CD14-positive monocyte (primary cell): ENCODE measurements around the gene GLCCI1. TPM values are rescaled to one million over a fixed set of nuclear protein-coding genes. Genes with fewer than 3 reads are reported as not detected.

Source experiments
- DNase-seq, 3 donors: peaks; one replicate each; pipeline ENCODE4 v3.0.0-alpha.2; 2011 to 2022
- H2AFZ ChIP-seq: 2 replicates; pipeline ENCODE4 v1.6.0; 2012; ENCODE audit warnings: mild to moderate bottlenecking, low read depth, low read length, inconsistent platforms; ENCODE audit not compliant: insufficient read depth, poor library complexity, severe bottlenecking
- H3K27ac ChIP-seq, 2 donors: 1 replicate in 1 of 2; 2 replicates in 1 of 2; pipeline ENCODE4 v1.5.1; 2012 to 2013; ENCODE audit warnings: low read length in 2 of 2, control low read depth in 1 of 2, inconsistent platforms in 1 of 2, low read depth in 1 of 2, mild to moderate bottlenecking in 1 of 2
- H3K27me3 ChIP-seq, 2 donors: one replicate each; pipeline versions ENCODE4 v1.6.0 to v1.6.1; 2011 to 2013; ENCODE audit warnings: low read length in 2 of 2; ENCODE audit not compliant: control insufficient read depth in 2 of 2, insufficient read depth in 2 of 2
- H3K36me3 ChIP-seq, 2 donors: replicated peaks in 1 of 2; 1 replicate in 1 of 2; 2 replicates in 1 of 2; pipeline versions ENCODE4 v1.5.1 to v1.6.1; 2012 to 2013; ENCODE audit warnings: low read length in 2 of 2, control low read depth in 1 of 2, inconsistent platforms in 1 of 2, mild to moderate bottlenecking in 1 of 2; ENCODE audit not compliant: insufficient read depth in 2 of 2, control insufficient read depth in 1 of 2
- H3K4me1 ChIP-seq, 2 donors: 1 replicate in 1 of 2; 2 replicates in 1 of 2; pipeline versions ENCODE4 v1.5.1 to v1.6.1; 2012 to 2013; ENCODE audit warnings: low read length in 2 of 2, control low read depth in 1 of 2, inconsistent platforms in 1 of 2, mild to moderate bottlenecking in 1 of 2, moderate library complexity in 1 of 2; ENCODE audit not compliant: insufficient read depth in 2 of 2, control insufficient read depth in 1 of 2
- H3K4me2 ChIP-seq: replicated peaks from 2 replicates; pipeline ENCODE3; 2012; ENCODE audit warnings: low read length, moderate library complexity, mild to moderate bottlenecking; ENCODE audit not compliant: poor library complexity, severe bottlenecking; ENCODE audit errors: extremely low read depth
- H3K4me3 ChIP-seq, 3 experiments: fragments of 200-600 bp in 1 of 3; sonication (generic) in 1 of 3; replicated peaks in 1 of 3; 1 replicate in 2 of 3; 2 replicates in 1 of 3; pipeline ENCODE4 v1.5.1; 2011 to 2013; ENCODE audit warnings: low read length in 3 of 3, mild to moderate bottlenecking in 3 of 3, control low read depth in 2 of 3, low read depth in 2 of 3, inconsistent platforms in 1 of 3, moderate library complexity in 1 of 3
- H3K79me2 ChIP-seq: 2 replicates; pipeline ENCODE4 v1.6.0; 2012; ENCODE audit warnings: mild to moderate bottlenecking, control low read depth, inconsistent platforms, low read length, moderate library complexity; ENCODE audit not compliant: insufficient read depth
- H3K9ac ChIP-seq: 2 replicates; pipeline ENCODE4 v1.6.0; 2017; ENCODE audit warnings: low read length, mild to moderate bottlenecking; ENCODE audit not compliant: insufficient read depth, poor library complexity, severe bottlenecking
- H3K9me3 ChIP-seq, 2 donors: replicated peaks in 1 of 2; 1 replicate in 1 of 2; 2 replicates in 1 of 2; pipeline versions ENCODE4 v1.5.1 to v1.6.1; 2012 to 2013; ENCODE audit warnings: low read length in 2 of 2, control low read depth in 1 of 2; ENCODE audit not compliant: control insufficient read depth in 1 of 2, insufficient read depth in 1 of 2
- H4K20me1 ChIP-seq: 2 replicates; pipeline ENCODE4 v1.6.0; 2012; ENCODE audit warnings: mild to moderate bottlenecking, low read length, control low read depth, moderate library complexity; ENCODE audit not compliant: insufficient read depth
- H3K27ac Mint-ChIP-seq, 7 donors: one replicate each; pipeline ENCODE4 v1.8.0; 2020; ENCODE audit warnings: mild to moderate bottlenecking in 7 of 7, mixed read lengths in 7 of 7, moderate library complexity in 6 of 7, inconsistent platforms in 2 of 7
- H3K27me3 Mint-ChIP-seq, 3 donors: one replicate each; pipeline ENCODE4 v1.8.0; 2021 to 2022; ENCODE audit warnings: low read depth in 3 of 3, mild to moderate bottlenecking in 3 of 3, mixed read lengths in 3 of 3, moderate library complexity in 3 of 3, inconsistent platforms in 1 of 3
- H3K36me3 Mint-ChIP-seq, 2 donors: one replicate each; pipeline ENCODE4 v1.8.0; 2020; ENCODE audit warnings: mixed read lengths in 2 of 2, inconsistent platforms in 1 of 2, mild to moderate bottlenecking in 1 of 2
- H3K4me1 Mint-ChIP-seq: one replicate; pipeline ENCODE4 v1.8.0; 2020; ENCODE audit warnings: mild to moderate bottlenecking, mixed read lengths
- H3K4me3 Mint-ChIP-seq, 2 donors: one replicate each; pipeline ENCODE4 v1.8.0; 2020; ENCODE audit warnings: mild to moderate bottlenecking in 2 of 2, mixed read lengths in 2 of 2, moderate library complexity in 1 of 2
- H3K9me3 Mint-ChIP-seq, 7 donors: one replicate each; pipeline ENCODE4 v1.8.0; 2020 to 2022; ENCODE audit warnings: mixed read lengths in 7 of 7, mild to moderate bottlenecking in 6 of 7, moderate library complexity in 6 of 7, inconsistent platforms in 2 of 7
- WGBS: methylation state at CpG from one replicate; pipeline ENCODE4 v1.1.5; 2013; ENCODE audit warnings: missing lambda C conversion rate; ENCODE audit not compliant: insufficient coverage; 5-methylcytosine and 5-hydroxymethylcytosine counted together
- intact Hi-C, 2 donors: fragments of 100-400 bp; cut with micrococcal nuclease; formaldehyde crosslinking; loops; one replicate each; pipeline versions ENCODE4 v1.15.0 to v1.15.1; 2023
- polyA plus RNA-seq, 3 donors: library from polyadenylated mRNA; depleted of rRNA in 1 of 3; unstranded in 2 of 3; stranded (reverse) in 1 of 3; fragments of 300-500 nt in 2 of 3; fragments of >200 nt in 1 of 3; fragmentation: Illumina TruSeq in 2 of 3; gene quantifications; 1 replicate in 2 of 3; 2 replicates in 1 of 3; pipeline ENCODE4 v1.2.3, GENCODE V29; 2012 to 2021
- TF ChIP-seq, protein P1 (sequence below): fragments of 200-600 bp; IDR thresholded peaks from one replicate; pipeline ENCODE4 v1.8.0; 2022; ENCODE audit warnings: antibody characterized with exemption, mild to moderate bottlenecking

GLCCI1 gene
- polyA plus RNA-seq, 3 donors, result 0.89 to 2.1 (median 1.1) TPM

DNA sequence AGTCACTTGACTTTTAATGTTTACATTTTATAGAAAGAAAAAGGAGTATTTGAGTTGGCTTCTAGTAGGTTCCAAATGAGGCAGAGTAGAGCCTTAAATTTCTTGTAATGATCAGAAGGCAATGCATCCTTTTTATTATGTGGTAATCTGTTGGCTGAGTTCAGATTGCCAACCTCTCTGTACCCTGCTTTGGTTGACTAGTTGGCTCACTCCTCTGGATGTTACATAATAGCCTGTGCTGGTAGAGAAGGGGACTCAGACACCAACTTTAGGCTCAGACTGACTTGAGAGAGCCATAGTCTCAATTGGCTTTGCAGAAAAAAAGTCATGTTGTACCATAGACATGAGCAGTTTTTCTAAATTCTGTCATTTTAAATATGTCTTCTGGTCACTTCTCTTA lies 46.8 kb upstream of the GLCCI1 start:
- Histone ChIP-seq H3K27ac (no peak overlapping the region), H3K36me3 (no peaks in the 10 kb centered on the region), H3K4me3 (no peak overlapping the region), H3K9me3 (no peaks in the 10 kb centered on the region), H2AFZ (no peak overlapping the region), H3K79me2 (no peaks in the 10 kb centered on the region), H4K20me1 (no peaks in the 10 kb centered on the region), H3K27me3 (no peaks in the 10 kb centered on the region), H3K4me1 (no peaks in the 10 kb centered on the region), H3K4me2 (no peak overlapping the region), H3K9ac (no peak overlapping the region)
- Mint-ChIP-seq H3K4me3 (no peak overlapping the region), H3K36me3 (no peaks in the 10 kb centered on the region), H3K27me3 (peaks cover 0 to 2% (median 0%) of the 10 kb centered on the region in 3 donors), H3K9me3 (no peaks in the 10 kb centered on the region), H3K27ac (no peak overlapping the region), H3K4me1 (no peaks in the 10 kb centered on the region)
- intact Hi-C loops, result no loop called here
- no peak for DNase-seq
- TF ChIP-seq, protein P1, sequence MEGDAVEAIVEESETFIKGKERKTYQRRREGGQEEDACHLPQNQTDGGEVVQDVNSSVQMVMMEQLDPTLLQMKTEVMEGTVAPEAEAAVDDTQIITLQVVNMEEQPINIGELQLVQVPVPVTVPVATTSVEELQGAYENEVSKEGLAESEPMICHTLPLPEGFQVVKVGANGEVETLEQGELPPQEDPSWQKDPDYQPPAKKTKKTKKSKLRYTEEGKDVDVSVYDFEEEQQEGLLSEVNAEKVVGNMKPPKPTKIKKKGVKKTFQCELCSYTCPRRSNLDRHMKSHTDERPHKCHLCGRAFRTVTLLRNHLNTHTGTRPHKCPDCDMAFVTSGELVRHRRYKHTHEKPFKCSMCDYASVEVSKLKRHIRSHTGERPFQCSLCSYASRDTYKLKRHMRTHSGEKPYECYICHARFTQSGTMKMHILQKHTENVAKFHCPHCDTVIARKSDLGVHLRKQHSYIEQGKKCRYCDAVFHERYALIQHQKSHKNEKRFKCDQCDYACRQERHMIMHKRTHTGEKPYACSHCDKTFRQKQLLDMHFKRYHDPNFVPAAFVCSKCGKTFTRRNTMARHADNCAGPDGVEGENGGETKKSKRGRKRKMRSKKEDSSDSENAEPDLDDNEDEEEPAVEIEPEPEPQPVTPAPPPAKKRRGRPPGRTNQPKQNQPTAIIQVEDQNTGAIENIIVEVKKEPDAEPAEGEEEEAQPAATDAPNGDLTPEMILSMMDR, result no peak

DNA sequence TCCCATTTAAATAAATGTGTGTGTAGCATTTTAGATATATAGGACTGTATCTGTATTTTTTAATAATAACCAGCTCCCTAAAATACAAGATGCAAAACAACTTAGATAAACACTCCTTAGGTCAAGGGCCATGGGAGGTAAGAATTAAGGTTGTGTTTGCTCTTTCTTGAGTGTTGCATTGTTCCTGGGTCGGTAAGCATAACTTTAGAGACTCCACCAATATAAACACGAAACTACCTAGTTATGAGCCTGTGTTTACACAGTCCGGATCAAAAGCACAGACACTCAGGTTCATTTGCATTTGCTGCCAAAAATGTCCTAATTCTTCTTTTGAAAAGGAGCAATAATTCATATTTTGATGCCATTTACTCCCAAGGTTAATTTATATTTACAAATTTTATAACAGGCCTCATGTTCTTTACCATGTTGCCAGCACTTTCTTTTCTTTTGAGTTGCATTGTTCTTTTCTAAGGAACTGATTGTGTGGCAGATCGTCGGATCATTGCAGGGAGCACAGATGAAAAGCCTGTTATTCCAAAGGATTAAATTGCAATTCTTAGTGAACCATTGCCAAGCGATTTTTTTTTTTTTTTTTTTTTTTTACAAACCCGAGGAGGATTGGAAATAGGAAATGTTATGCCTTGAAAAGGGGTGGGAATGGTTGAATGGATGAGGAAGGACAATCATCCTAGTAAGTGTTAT lies 45.8 kb upstream of the GLCCI1 start:
- no peaks in the 10 kb centered on the region for H3K36me3 ChIP-seq
- no peak overlapping the region for H3K9ac ChIP-seq
- Mint-ChIP-seq H3K9me3 (no peaks in the 10 kb centered on the region), H3K4me3 (no peak overlapping the region), H3K36me3 (no peaks in the 10 kb centered on the region), H3K4me1 (no peaks in the 10 kb centered on the region), H3K27me3 (peaks cover 0 to 2% (median 2%) of the 10 kb centered on the region in 3 donors), H3K27ac (no peak overlapping the region)
- H3K4me3 ChIP-seq, result no peak overlapping the region
- H3K79me2 ChIP-seq, result no peaks in the 10 kb centered on the region
- no peak for DNase-seq
- H4K20me1 ChIP-seq, result no peaks in the 10 kb centered on the region
- no peak overlapping the region for H3K27ac ChIP-seq
- no peak overlapping the region for H2AFZ ChIP-seq
- no peak overlapping the region for H3K4me2 ChIP-seq
- H3K4me1 ChIP-seq, result no peaks in the 10 kb centered on the region
- intact Hi-C loops, result no loop called here
- H3K27me3 ChIP-seq, result no peaks in the 10 kb centered on the region
- H3K9me3 ChIP-seq, result no peaks in the 10 kb centered on the region
- 100% methylated on average over 2 of the region's 7 CpGs for WGBS
- TF ChIP-seq, protein P1, result no peak
